ENCODE data around the gene LRRC26.

Gene LRRC26

DNA sequence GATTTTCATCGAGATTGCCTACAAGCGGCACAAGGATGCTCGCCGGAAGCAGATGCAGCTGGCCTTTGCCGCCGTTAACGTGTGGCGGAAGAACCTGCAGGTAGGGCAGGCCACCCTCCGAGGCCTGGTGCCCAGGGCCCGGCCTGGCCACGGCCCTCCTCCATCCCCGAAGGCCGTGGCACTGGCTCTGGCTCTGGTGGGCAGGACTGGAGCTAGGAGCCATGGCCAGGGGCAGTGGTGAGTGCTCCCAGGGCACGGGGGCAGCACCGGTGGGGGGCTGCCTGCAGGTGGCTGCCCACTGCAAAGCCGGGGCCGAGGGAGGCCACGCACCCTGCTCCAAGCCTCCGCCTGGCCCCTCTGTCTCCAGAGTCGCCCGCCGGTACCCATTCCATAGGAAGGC lies 6.0 kb downstream of the LRRC26 start:
- H3K4me3 ChIP-seq (replicated peaks; ENCODE audit: low read depth, low read length) = no peak overlapping the region
- no peak for DNase-seq (ENCODE audit: extremely low read depth, low read depth)
- TF ChIP-seq, protein P1, sequence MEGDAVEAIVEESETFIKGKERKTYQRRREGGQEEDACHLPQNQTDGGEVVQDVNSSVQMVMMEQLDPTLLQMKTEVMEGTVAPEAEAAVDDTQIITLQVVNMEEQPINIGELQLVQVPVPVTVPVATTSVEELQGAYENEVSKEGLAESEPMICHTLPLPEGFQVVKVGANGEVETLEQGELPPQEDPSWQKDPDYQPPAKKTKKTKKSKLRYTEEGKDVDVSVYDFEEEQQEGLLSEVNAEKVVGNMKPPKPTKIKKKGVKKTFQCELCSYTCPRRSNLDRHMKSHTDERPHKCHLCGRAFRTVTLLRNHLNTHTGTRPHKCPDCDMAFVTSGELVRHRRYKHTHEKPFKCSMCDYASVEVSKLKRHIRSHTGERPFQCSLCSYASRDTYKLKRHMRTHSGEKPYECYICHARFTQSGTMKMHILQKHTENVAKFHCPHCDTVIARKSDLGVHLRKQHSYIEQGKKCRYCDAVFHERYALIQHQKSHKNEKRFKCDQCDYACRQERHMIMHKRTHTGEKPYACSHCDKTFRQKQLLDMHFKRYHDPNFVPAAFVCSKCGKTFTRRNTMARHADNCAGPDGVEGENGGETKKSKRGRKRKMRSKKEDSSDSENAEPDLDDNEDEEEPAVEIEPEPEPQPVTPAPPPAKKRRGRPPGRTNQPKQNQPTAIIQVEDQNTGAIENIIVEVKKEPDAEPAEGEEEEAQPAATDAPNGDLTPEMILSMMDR (IDR thresholded peaks at IDR 0.05; ENCODE audit: low read depth, low read length, missing control alignments) = no peak

DNA sequence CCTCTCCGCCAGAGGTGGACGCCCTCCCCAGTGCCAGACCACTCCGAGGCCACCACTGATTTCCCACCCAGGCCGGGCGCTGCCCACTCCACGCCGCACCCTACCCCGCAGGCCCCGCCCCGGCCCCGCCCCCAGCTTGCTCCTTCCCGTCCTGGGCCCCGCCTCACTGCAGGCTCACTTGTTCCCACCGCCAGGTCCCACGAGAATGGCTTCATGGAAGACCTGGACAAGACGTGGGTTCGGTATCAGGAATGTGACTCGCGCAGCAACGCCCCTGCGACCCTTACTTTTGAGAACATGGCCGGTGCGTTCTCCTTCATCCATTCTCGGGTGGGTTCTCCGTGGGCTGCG lies 6.5 kb downstream of the LRRC26 start:
- TF ChIP-seq, protein P1 (IDR thresholded peaks at IDR 0.05; ENCODE audit: low read depth, low read length, missing control alignments) = no peak
- no peak for DNase-seq (ENCODE audit: extremely low read depth, low read depth)
- H3K4me3 ChIP-seq (replicated peaks; ENCODE audit: low read depth, low read length) = no peak overlapping the region; the same call in 1 of the 2 replicates

DNA sequence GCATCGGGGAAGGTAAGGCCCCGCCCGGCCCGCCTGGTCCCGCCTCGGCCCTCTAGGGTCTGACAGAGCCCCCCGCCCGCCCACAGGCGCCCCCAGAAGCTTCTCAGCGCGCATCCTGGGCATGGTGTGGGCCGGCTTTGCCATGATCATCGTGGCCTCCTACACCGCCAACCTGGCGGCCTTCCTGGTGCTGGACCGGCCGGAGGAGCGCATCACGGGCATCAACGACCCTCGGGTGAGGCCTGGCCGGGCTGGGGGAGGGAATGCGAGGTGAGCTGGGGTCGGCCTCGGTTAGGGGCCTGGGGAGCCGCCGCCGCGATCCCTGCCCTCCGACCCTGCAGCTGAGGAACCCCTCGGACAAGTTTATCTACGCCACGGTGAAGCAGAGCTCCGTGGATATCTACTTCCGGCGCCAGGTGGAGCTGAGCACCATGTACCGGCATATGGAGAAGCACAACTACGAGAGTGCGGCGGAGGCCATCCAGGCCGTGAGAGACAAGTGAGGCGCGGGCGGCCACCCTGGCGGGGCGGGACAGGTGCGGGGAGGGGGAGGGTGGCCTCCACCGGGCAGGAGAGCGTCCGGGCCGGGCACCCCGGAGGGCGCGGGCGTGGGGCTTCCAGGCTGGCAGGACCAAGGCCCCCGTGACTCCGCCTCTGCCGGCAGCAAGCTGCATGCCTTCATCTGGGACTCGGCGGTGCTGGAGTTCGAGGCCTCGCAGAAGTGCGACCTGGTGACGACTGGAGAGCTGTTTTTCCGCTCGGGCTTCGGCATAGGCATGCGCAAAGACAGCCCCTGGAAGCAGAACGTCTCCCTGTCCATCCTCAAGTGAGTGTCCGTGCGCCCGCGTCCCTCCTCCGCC lies 7.1 kb downstream of the LRRC26 start:
- DNase-seq (ENCODE audit: extremely low read depth, low read depth) = no peak
- TF ChIP-seq, protein P1 (IDR thresholded peaks at IDR 0.05; ENCODE audit: low read depth, low read length, missing control alignments) = no peak
- H3K4me3 ChIP-seq (replicated peaks; ENCODE audit: low read depth, low read length) = no peak overlapping the region; the same call in 1 of the 2 replicates

DNA sequence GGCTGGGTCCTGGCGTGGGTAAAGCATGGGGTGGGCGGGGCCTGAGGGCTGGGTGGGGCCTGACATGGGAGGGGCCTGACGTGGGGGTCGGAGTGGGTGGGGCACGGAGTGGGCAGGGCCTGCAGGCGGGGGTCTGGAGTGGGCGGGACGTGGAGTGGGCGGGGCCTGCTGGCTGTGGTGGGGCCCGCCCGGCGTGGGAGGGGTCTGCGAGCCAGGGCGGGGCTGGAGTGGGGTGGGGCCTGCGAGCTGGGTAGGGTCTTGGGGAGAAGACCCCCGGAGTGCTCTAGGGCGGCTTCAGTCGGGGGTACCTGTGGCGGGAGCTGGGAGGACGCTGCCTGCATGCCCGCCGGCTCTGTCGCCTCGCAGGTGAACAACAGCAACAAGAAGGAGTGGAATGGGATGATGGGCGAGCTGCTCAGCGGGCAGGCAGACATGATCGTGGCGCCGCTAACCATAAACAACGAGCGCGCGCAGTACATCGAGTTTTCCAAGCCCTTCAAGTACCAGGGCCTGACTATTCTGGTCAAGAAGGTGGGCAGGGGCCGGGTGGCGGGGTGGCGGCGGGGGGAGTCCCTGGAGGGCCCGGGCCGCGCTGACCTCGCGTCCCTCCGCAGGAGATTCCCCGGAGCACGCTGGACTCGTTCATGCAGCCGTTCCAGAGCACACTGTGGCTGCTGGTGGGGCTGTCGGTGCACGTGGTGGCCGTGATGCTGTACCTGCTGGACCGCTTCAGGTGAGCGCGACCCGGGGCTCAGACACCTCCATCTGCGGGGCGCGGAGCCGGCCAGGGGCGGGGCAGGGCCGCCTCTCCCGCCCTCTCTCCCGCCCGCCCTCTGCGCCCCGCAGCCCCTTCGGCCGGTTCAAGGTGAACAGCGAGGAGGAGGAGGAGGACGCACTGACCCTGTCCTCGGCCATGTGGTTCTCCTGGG lies 8.0 kb downstream of the LRRC26 start:
- H3K4me3 ChIP-seq (replicated peaks; ENCODE audit: low read depth, low read length) = no peak overlapping the region
- TF ChIP-seq, protein P1 (IDR thresholded peaks at IDR 0.05; ENCODE audit: low read depth, low read length, missing control alignments) = no peak
- no peak for DNase-seq (ENCODE audit: extremely low read depth, low read depth)

DNA sequence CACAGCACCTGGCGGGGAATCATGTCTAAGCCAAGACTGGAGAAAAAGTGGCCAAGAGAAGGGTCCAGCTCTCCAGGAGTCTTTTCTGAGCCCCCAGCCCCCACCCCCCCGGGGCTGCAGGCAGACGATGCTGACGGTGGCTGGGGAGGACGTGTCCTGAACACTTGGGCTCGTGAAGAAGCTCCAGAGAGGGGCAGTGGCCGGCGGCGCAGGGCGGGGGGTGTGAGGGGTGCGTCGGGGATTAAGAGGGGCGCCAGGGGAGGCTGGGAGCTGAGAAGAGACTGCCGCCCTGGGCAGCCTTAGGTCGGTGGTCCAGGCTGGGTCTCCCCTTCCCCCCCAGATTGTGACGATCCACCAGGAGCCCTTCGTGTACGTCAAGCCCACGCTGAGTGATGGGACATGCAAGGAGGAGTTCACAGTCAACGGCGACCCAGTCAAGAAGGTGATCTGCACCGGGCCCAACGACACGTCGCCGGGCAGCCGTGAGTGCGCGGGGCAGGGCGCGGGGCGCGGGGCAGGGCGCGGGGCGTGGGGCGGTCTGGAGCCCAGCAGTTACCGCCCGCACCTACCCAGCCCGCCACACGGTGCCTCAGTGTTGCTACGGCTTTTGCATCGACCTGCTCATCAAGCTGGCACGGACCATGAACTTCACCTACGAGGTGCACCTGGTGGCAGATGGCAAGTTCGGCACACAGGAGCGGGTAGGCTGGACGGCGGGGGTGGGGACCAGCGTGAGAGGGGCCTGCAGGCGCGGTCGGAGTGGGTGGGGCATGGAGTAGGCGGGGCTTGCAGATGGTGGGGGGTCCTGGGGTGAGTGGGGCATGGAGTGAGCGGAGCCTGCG lies 8.9 kb downstream of the LRRC26 start:
- TF ChIP-seq, protein P1 (IDR thresholded peaks at IDR 0.05; ENCODE audit: low read depth, low read length, missing control alignments) = no peak
- no peak overlapping the region for H3K4me3 ChIP-seq (replicated peaks; ENCODE audit: low read depth, low read length)
- DNase-seq (ENCODE audit: extremely low read depth, low read depth) = no peak

DNA sequence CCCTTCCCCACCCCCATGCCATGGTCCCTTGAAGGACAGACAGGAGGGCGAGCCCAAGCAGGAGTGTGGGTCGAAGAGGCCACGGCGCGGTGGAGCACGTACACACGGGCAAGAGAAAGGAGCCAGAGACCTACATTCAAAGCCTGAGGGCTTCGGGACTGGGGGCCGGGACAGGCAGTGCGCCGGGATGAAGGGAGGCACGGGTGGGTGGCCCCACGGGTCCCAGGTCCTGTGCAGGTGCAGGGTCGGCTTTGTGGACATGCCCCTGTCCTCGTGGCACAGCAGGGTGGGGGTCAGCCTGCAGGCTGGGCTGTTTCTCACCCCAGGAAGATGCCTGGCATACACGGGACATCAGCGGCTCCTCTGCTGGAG lies 9.8 kb downstream of the LRRC26 start:
- no peak for DNase-seq (ENCODE audit: extremely low read depth, low read depth)
- no peak overlapping the region for H3K4me3 ChIP-seq (replicated peaks; ENCODE audit: low read depth, low read length)
- TF ChIP-seq, protein P1 (IDR thresholded peaks at IDR 0.05; ENCODE audit: low read depth, low read length, missing control alignments) = no peak
